Measurements from ENCODE around the gene MYLK2. TPM values are rescaled to one million over a fixed set of nuclear protein-coding genes. Genes with fewer than 3 reads are reported as not detected.

MYLK2 gene
- total RNA-seq, result under 1 TPM in 3 of 4 donors, not detected in 1; 0.27 to 0.54 (median 0.31) TPM

DNA sequence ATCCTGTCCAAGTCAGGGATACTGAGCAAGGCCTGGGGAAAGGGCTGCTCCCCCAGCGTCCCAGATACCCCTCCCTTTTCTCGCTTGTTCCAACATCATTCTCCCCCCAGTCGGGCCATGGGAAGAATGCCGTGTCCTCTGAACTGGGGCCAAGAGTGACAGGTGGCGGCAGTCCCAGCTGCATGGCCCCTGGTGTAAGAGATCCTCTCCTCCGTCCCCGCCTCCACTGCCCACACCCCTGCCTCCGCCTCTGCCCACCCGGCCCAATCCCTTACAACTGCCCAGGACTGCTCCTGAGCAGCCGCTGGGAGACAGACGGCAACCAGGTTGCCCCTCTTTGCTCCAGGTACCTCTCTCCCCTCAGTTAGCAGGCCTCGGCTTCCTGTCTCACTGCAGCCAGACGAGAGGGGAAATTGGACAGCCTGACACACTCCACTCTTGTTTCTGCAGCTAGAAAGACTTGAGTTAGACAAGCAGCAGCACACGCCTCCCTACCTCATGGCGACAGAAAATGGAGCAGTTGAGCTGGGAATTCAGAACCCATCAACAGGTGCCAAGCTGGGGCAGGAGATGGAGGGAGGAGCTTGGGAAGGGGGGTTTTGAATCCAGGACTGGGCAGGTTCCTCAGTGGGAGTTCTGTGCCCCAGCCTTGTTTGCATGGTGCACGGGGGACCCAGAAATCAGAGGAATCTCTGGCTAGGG lies at the start of gene MYLK2:
TSS of gene MYLK2 (plus strand) at position 274 of the 702 bp plus-strand sequence. CDS start at position 499, 225 bp downstream.
- TF ChIP-seq POLR2AphosphoS5 (IDR thresholded peaks at IDR 0.05) (no peak), POLR2A (IDR thresholded peaks at IDR 0.05) (no peak), EP300 (IDR thresholded peaks at IDR 0.05) (no peak)
- TF ChIP-seq, protein P1, sequence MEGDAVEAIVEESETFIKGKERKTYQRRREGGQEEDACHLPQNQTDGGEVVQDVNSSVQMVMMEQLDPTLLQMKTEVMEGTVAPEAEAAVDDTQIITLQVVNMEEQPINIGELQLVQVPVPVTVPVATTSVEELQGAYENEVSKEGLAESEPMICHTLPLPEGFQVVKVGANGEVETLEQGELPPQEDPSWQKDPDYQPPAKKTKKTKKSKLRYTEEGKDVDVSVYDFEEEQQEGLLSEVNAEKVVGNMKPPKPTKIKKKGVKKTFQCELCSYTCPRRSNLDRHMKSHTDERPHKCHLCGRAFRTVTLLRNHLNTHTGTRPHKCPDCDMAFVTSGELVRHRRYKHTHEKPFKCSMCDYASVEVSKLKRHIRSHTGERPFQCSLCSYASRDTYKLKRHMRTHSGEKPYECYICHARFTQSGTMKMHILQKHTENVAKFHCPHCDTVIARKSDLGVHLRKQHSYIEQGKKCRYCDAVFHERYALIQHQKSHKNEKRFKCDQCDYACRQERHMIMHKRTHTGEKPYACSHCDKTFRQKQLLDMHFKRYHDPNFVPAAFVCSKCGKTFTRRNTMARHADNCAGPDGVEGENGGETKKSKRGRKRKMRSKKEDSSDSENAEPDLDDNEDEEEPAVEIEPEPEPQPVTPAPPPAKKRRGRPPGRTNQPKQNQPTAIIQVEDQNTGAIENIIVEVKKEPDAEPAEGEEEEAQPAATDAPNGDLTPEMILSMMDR (IDR thresholded peaks at IDR 0.05), result no peak
- H3K27ac ChIP-seq, result no peak within 1 kb of the TSS
- peaks cover 0 to 23% (median 6%) of the 10 kb centered on the region in 3 donors for H3K4me1 ChIP-seq
- no peak within 1 kb of the TSS for H3K4me3 ChIP-seq
- no peaks in the 10 kb centered on the region for H3K27me3 ChIP-seq
- no peaks in the 10 kb centered on the region for H3K9me3 ChIP-seq
- no peak for ATAC-seq
- H3K36me3 ChIP-seq, result no peaks in the 10 kb centered on the region
- WGBS, 2 donors (ENCODE audit: low coverage in 1 of 2), result 50 to 59% methylated on average over 2 to 7 of the region's 16 CpGs

- WGBS, 2 donors (ENCODE audit: low coverage in 1 of 2), result 53 to 98% methylated on average over 5 of the region's 5 CpGs
- no peaks in the 10 kb centered on the region for H3K36me3 ChIP-seq
- no peak overlapping the region for H3K4me3 ChIP-seq
- no peaks in the 10 kb centered on the region for H3K4me1 ChIP-seq
- no peaks in the 10 kb centered on the region for H3K9me3 ChIP-seq
- no peak overlapping the region for H3K27ac ChIP-seq
- TF ChIP-seq, protein P1 (IDR thresholded peaks at IDR 0.05), result no peak
- TF ChIP-seq POLR2AphosphoS5 (IDR thresholded peaks at IDR 0.05) (no peak), EP300 (IDR thresholded peaks at IDR 0.05) (no peak), POLR2A (IDR thresholded peaks at IDR 0.05) (no peak)
- no peaks in the 10 kb centered on the region for H3K27me3 ChIP-seq
- no peak for ATAC-seq
These were observed 49.5 kb upstream of the MYLK2 start for GRCh38 chr20:31769681-31770080.

DNA sequence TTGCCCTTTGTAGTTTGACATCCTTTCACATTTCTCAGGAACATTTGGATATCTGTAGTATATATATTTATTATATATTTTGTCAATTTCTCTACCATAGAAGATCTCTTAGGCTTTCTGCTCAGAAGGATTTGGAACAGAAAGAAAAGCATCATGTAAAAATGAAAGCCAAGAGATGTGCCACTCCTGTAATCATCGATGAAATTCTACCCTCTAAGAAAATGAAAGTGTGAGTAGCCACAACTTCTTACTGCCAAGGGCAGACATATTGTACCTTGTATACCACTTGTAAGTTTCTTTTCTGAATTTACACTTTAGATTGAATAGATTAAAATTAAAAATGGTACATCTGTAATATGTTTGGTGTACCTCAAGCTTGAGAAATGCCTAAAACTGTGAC lies 48.9 kb upstream of the MYLK2 start:
- TF ChIP-seq, protein P1 (IDR thresholded peaks at IDR 0.05), result no peak
- TF ChIP-seq POLR2A (IDR thresholded peaks at IDR 0.05) (no peak), EP300 (IDR thresholded peaks at IDR 0.05) (no peak), POLR2AphosphoS5 (IDR thresholded peaks at IDR 0.05) (no peak)
- H3K36me3 ChIP-seq, result no peaks in the 10 kb centered on the region
- WGBS, 2 donors (ENCODE audit: low coverage in 1 of 2), result 73 to 100% methylated on average over 1 of the region's 1 CpG
- ATAC-seq, result no peak
- no peaks in the 10 kb centered on the region for H3K27me3 ChIP-seq
- H3K27ac ChIP-seq, result no peak overlapping the region
- H3K9me3 ChIP-seq, result no peaks in the 10 kb centered on the region
- no peak overlapping the region for H3K4me3 ChIP-seq
- no peaks in the 10 kb centered on the region for H3K4me1 ChIP-seq

DNA sequence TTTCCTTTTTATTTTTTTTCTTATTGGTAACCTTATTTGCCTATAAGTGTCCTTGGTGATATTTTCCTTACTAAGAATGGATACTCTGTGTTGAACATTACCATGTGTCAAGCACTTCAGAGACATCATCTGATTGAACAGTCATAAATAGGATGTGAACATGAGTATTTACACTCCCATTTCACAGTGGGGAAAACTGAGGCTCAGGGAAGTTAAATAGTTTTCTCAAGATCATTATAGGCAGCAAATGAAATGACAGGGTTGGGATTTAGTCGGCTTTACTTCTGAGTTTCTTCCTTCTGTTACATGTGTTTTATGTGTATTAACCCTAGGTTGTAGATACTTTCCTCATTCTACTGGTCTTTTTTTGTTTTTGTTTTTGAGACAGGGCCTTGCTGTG lies 44.7 kb upstream of the MYLK2 start:
- no peak overlapping the region for H3K4me3 ChIP-seq
- no peak for TF ChIP-seq EP300 (IDR thresholded peaks at IDR 0.05)
- TF ChIP-seq POLR2A (IDR thresholded peaks at IDR 0.05), result no peak
- TF ChIP-seq, protein P1 (IDR thresholded peaks at IDR 0.05), result no peak
- TF ChIP-seq POLR2AphosphoS5 (IDR thresholded peaks at IDR 0.05), result no peak
- WGBS, 2 donors (ENCODE audit: low coverage in 1 of 2), result 86 to 90% methylated on average over 1 of the region's 1 CpG
- H3K36me3 ChIP-seq, result no peaks in the 10 kb centered on the region
- no peak for ATAC-seq
- H3K4me1 ChIP-seq, result no peaks in the 10 kb centered on the region
- no peaks in the 10 kb centered on the region for H3K27me3 ChIP-seq
- no peaks in the 10 kb centered on the region for H3K9me3 ChIP-seq
- H3K27ac ChIP-seq, result no peak overlapping the region

DNA sequence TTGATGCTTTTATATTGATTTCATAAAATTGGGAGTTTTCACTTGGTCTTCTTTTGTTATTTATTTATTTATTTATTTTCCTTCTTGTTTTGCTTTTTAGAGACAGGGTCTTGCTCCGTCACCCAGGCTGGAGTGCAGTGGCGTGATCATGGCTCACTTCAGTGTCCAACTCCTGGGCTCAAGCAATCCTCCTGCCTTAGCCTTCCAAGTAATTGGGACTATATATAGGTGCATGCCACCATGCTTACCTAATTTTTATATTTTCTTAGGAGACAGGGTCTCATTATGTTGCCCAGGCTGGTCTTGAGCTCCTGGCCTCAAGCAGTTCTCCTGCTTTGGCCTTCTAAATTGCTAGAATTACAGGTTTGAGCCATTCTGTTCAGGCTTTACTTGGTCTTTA lies 38.3 kb upstream of the MYLK2 start:
- H3K27ac ChIP-seq, result no peak overlapping the region
- no peaks in the 10 kb centered on the region for H3K36me3 ChIP-seq
- no peaks in the 10 kb centered on the region for H3K4me1 ChIP-seq
- H3K27me3 ChIP-seq, result no peaks in the 10 kb centered on the region
- no peaks in the 10 kb centered on the region for H3K9me3 ChIP-seq
- TF ChIP-seq POLR2AphosphoS5 (IDR thresholded peaks at IDR 0.05) (no peak), POLR2A (IDR thresholded peaks at IDR 0.05) (no peak), EP300 (IDR thresholded peaks at IDR 0.05) (no peak)
- TF ChIP-seq, protein P1 (IDR thresholded peaks at IDR 0.05), result no peak
- ATAC-seq, result no peak
- WGBS, 2 donors (ENCODE audit: low coverage in 1 of 2), result 97 to 100% methylated on average over 2 of the region's 2 CpGs
- no peak overlapping the region for H3K4me3 ChIP-seq

Data from gastroesophageal sphincter (tissue), 4 donors.